Mesendoderm (in vitro differentiated cells): ENCODE measurements around the gene GRIK4.
A peak's percentile ranks its signal among the peaks of the same experiment; 100 is the strongest.

ENCODE experiments used
- DNase-seq: peaks from one replicate; pipeline ENCODE4 v3.0.0; 2013
- H2AK5ac ChIP-seq: 2 replicates; pipeline ENCODE4 v1.6.1; 2013; ENCODE audit warnings: low read length, inconsistent platforms
- H2BK120ac ChIP-seq: 2 replicates; pipeline ENCODE4 v1.6.1; 2013; ENCODE audit warnings: low read depth, mild to moderate bottlenecking, low read length, moderate library complexity, mixed read lengths
- H2BK15ac ChIP-seq: replicated peaks from 2 replicates; pipeline ENCODE4 v1.6.1; 2013; ENCODE audit warnings: low read depth, mild to moderate bottlenecking, moderate library complexity
- H2BK5ac ChIP-seq: 2 replicates; pipeline ENCODE4 v1.6.1; 2013; ENCODE audit warnings: low read length, inconsistent platforms
- H3K18ac ChIP-seq: 2 replicates; pipeline ENCODE4 v1.6.1; 2013; ENCODE audit warnings: mild to moderate bottlenecking, low read length, mixed read lengths
- H3K23ac ChIP-seq: one replicate; pipeline ENCODE4 v1.6.1; 2013; ENCODE audit warnings: low read length
- H3K27ac ChIP-seq: 2 replicates; pipeline ENCODE4 v1.5.1; 2013; ENCODE audit warnings: low read depth, mild to moderate bottlenecking, inconsistent platforms, low read length, moderate library complexity
- H3K27me3 ChIP-seq: 2 replicates; pipeline ENCODE4 v1.6.1; 2013; ENCODE audit warnings: low read length, control low read depth, mild to moderate bottlenecking, inconsistent platforms; ENCODE audit not compliant: insufficient read depth, poor library complexity
- H3K36me3 ChIP-seq: 2 replicates; pipeline ENCODE4 v1.6.1; 2013; ENCODE audit warnings: low read length, inconsistent platforms; ENCODE audit not compliant: control insufficient read depth, insufficient read depth
- H3K4ac ChIP-seq: one replicate; pipeline ENCODE4 v1.6.1; 2013; ENCODE audit warnings: low read depth, mild to moderate bottlenecking, low read length, moderate library complexity
- H3K4me1 ChIP-seq: 2 replicates; pipeline ENCODE4 v1.6.1; 2013; ENCODE audit warnings: low read depth, low read length, inconsistent platforms; ENCODE audit not compliant: control insufficient read depth
- H3K4me2 ChIP-seq: 2 replicates; pipeline ENCODE4 v1.6.1; 2013; ENCODE audit warnings: low read length
- H3K4me3 ChIP-seq: 2 replicates; pipeline ENCODE4 v1.5.1; 2013; ENCODE audit warnings: mild to moderate bottlenecking, low read length
- H3K56ac ChIP-seq: one replicate; pipeline ENCODE4 v1.6.1; 2013; ENCODE audit warnings: low read length
- H3K79me1 ChIP-seq: 2 replicates; pipeline ENCODE4 v1.6.1; 2013; ENCODE audit warnings: low read length, inconsistent platforms
- H3K79me2 ChIP-seq: 2 replicates; pipeline ENCODE4 v1.6.1; 2013; ENCODE audit warnings: mild to moderate bottlenecking, low read length; ENCODE audit not compliant: control insufficient read depth, insufficient read depth
- H3K9ac ChIP-seq: 2 replicates; pipeline ENCODE4 v1.6.1; 2013; ENCODE audit warnings: low read length, inconsistent platforms
- H4K5ac ChIP-seq: one replicate; pipeline ENCODE4 v1.6.1; 2013; ENCODE audit warnings: low read length
- H4K8ac ChIP-seq: one replicate; pipeline ENCODE4 v1.6.1; 2013; ENCODE audit warnings: low read depth, mild to moderate bottlenecking, control low read depth, low read length, moderate library complexity
- WGBS: extraction: QIAGEN DNeasy Blood & Tissue Kit; methylation state at CpG from one replicate; pipeline ENCODE4 v1.1.7; 2013; ENCODE audit warnings: low lambda C conversion rate, missing lambda C conversion rate; ENCODE audit not compliant: insufficient coverage; ENCODE audit errors: extremely low coverage; 5-methylcytosine and 5-hydroxymethylcytosine counted together

Gene GRIK4

DNA sequence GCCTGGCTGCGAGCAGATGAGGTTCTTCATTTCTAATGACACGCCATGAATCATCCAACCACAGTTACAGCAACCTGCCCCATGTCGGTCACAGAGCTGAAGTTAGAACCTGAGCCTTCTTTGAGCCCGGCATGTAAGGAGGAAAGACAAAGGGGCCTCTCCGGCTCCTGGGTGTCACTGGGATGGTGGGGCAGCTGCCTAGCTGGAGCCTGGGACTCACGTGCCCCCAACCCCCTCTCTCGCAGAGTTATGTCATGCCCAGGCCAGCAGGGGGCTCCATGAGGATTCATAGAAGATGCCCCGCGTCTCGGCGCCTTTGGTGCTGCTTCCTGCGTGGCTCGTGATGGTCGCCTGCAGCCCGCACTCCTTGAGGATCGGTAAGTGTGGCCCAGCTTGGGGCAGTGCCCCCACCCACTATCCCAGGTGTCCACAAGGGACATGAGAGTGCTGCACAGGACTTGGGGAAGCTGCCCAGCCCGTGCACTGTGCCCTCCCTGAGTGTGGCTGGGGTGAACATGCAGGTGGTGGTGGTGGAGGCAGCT, 148.5 kb downstream of the GRIK4 start:
- no peak overlapping the region for H3K4me3 ChIP-seq
- peaks cover 13% of the 10 kb centered on the region for H3K4me1 ChIP-seq
- H2BK15ac ChIP-seq = no peak overlapping the region
- H2BK5ac ChIP-seq = no peak overlapping the region
- H4K5ac ChIP-seq = no peak overlapping the region
- no peaks in the 10 kb centered on the region for H3K79me2 ChIP-seq
- no peak overlapping the region for H3K18ac ChIP-seq
- no peak overlapping the region for H3K23ac ChIP-seq
- H3K27ac ChIP-seq = no peak overlapping the region
- H3K27me3 ChIP-seq = no peaks in the 10 kb centered on the region
- H3K9ac ChIP-seq = no peak overlapping the region
- no CpG with 5 or more reads among the region's 17 CpGs for WGBS
- DNase-seq = peak; percentile 79
- no peaks in the 10 kb centered on the region for H3K36me3 ChIP-seq
- no peak overlapping the region for H3K4ac ChIP-seq
- H3K79me1 ChIP-seq = no peaks in the 10 kb centered on the region
- H3K56ac ChIP-seq = no peak overlapping the region
- H2AK5ac ChIP-seq = no peak overlapping the region
- H3K4me2 ChIP-seq = no peak overlapping the region
- H2BK120ac ChIP-seq = no peak overlapping the region
- H4K8ac ChIP-seq = no peak overlapping the region

DNA sequence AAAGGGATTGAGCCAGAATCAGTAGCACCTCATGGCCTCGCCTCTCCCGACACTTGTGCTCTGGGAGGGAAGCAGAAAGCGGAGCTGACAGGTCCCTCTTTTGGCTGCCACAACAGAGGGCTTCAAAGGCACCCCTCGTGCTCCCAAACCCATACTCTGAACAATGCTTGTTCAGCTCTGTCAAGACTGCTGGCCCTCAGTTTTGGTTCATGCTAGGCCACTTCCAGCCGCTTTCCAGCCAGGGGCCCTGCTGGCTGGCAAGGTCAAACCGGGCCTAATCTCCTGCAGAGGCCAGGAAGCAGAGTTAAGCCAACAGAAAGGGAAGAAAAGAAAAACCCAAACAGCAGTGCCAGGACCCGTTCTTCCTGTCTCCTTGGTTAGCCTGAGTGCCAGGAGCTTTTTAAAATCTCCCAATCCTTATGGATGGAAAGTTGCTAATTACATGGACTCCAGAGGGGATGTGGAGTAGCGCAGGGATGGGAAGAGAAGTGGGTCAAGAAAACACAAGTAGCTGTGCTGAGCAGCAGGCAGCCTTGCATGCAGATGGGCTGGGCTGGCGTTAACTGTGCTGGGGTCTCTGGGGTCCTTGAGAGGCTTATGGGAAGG, 150.6 kb downstream of the GRIK4 start:
- no peak for DNase-seq
- Histone ChIP-seq H3K79me1 (no peaks in the 10 kb centered on the region), H4K8ac (no peak overlapping the region), H3K4ac (no peak overlapping the region), H3K4me1 (peaks cover 14% of the 10 kb centered on the region), H3K27ac (no peak overlapping the region), H3K18ac (no peak overlapping the region), H3K56ac (no peak overlapping the region), H2BK15ac (no peak overlapping the region), H3K36me3 (no peaks in the 10 kb centered on the region), H3K23ac (no peak overlapping the region), H3K4me3 (no peak overlapping the region), H3K4me2 (no peak overlapping the region), H4K5ac (no peak overlapping the region), H2BK120ac (no peak overlapping the region), H2BK5ac (no peak overlapping the region), H3K79me2 (no peaks in the 10 kb centered on the region), H2AK5ac (peak overlapping the region; percentile 5), H3K27me3 (no peaks in the 10 kb centered on the region), H3K9ac (no peak overlapping the region)
- no CpG with 5 or more reads among the region's 9 CpGs for WGBS

DNA sequence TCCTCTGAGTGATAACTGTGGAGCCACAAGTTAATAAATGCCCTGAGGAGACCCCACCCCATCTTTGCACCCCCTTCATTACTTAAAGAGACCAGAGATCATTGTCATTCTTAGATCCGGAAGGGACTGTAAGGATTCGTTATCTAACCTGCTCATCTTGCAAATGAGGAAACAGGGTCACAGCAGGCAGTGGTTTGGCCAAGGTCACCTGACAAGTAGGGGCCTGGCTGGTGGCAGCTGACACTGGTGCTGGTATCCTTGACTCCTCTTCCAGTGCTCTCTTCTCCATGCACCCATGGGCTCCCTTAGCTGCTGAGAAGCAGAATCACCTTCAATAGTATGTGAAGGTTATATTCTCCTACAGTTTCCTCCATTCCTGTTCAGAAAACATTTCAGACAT, 151.6 kb downstream of the GRIK4 start:
- no CpG with 5 or more reads among the region's 2 CpGs for whole genome bisulfite sequencing
- Histone ChIP-seq H3K79me1 (no peaks in the 10 kb centered on the region), H3K36me3 (no peaks in the 10 kb centered on the region), H3K9ac (no peak overlapping the region), H4K5ac (no peak overlapping the region), H3K4me1 (peaks cover 14% of the 10 kb centered on the region), H3K23ac (no peak overlapping the region), H2BK120ac (no peak overlapping the region), H2AK5ac (no peak overlapping the region), H3K18ac (no peak overlapping the region), H3K4me3 (no peak overlapping the region), H3K27me3 (no peaks in the 10 kb centered on the region), H3K4ac (no peak overlapping the region), H3K79me2 (no peaks in the 10 kb centered on the region), H2BK15ac (no peak overlapping the region), H3K27ac (no peak overlapping the region), H3K4me2 (no peak overlapping the region), H4K8ac (no peak overlapping the region), H3K56ac (no peak overlapping the region), H2BK5ac (no peak overlapping the region)
- peak; percentile 49 for DNase-seq

DNA sequence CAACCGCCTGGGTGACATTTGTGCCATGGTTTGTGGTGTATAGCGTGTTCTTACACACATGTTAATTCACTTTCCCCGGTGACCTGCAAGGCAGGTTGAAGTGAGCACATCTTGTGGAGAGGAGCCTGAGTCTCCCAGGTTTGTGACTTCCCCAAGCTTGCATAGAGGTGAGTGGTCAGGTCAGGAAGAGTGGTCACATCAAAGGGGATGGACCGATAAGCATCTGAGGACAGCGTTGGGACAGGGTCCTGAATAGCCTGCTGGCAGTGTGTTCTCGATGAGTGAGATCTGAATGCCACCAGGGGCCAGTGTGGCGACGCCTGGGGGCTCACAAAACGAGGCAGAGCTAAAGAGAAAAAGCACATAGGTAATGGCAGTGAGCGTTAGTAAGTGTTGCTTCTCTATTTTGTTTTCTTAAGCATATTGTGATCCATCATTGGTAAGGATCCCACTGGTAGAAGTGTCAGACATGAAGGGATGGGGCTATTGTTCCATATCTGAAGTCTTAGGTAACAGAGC, 154.6 kb downstream of the GRIK4 start:
- Histone ChIP-seq H3K18ac (no peak overlapping the region), H3K4me3 (no peak overlapping the region), H3K4me2 (no peak overlapping the region), H3K56ac (no peak overlapping the region), H3K9ac (no peak overlapping the region), H3K27ac (no peak overlapping the region), H3K4ac (no peak overlapping the region), H3K36me3 (no peaks in the 10 kb centered on the region), H2BK15ac (no peak overlapping the region), H2BK120ac (no peak overlapping the region), H3K23ac (no peak overlapping the region), H3K79me2 (no peaks in the 10 kb centered on the region), H3K79me1 (no peaks in the 10 kb centered on the region), H4K5ac (no peak overlapping the region), H2BK5ac (no peak overlapping the region), H3K4me1 (peaks cover 14% of the 10 kb centered on the region), H2AK5ac (peak overlapping the region; percentile 41), H3K27me3 (no peaks in the 10 kb centered on the region), H4K8ac (no peak overlapping the region)
- peak; percentile 51 for DNase-seq
- WGBS = no CpG with 5 or more reads among the region's 10 CpGs

DNA sequence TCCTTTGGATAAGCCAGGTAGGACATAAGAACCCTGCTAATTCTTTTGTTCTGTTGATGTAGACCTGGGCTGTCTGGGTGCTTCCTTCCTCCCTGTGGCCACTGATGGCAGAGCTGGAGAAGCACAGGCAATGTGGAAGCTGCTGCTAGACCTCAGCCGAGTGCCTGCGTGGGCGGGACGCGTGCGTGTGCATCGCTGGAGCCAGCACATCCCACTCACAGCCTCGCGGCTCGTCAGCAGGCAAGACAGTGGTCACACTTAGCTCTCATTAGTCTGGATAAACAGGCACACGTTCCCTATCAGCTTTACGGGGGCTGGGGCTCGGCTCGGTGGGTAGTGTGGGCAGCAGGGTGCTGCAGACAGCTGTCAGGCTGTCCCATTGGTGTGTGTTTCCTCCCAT, 155.7 kb downstream of the GRIK4 start:
- no CpG with 5 or more reads among the region's 14 CpGs for WGBS

DNA sequence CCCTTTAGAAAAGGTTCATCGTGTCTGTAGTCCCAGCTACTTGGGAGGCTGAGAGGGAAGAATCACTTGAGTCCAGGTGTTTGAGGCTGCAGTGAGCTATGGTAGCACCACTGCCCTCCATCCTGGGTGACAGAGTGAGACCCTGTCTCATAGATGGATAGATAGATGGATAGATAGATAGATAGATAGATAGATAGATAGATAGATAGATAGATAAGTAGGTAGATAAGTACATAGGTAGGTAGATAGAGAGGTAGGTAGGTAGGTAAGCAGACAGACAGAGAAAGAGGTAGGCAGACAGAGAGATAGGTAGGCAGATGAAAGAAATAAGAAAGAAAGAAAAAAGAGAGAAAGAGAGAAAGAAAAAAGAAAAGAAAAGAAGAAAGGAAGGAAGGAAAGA, 156.4 kb downstream of the GRIK4 start:
- Histone ChIP-seq H3K4me2 (no peak overlapping the region), H3K79me2 (no peaks in the 10 kb centered on the region), H2BK15ac (no peak overlapping the region), H3K56ac (no peak overlapping the region), H3K9ac (no peak overlapping the region), H2BK5ac (no peak overlapping the region), H3K4ac (no peak overlapping the region), H3K79me1 (no peaks in the 10 kb centered on the region), H2BK120ac (no peak overlapping the region), H3K4me1 (peaks cover 7% of the 10 kb centered on the region), H3K36me3 (no peaks in the 10 kb centered on the region), H4K5ac (no peak overlapping the region), H4K8ac (no peak overlapping the region), H3K23ac (no peak overlapping the region), H3K4me3 (no peak overlapping the region), H3K27ac (no peak overlapping the region), H3K18ac (no peak overlapping the region), H2AK5ac (no peak overlapping the region), H3K27me3 (no peaks in the 10 kb centered on the region)
- no CpG with 5 or more reads among the region's 1 CpG for WGBS
- DNase-seq = no peak

More for the DNA sequence above, 155.7 kb downstream of the GRIK4 start:
- no peak overlapping the region for H3K9ac ChIP-seq
- H3K27me3 ChIP-seq = no peaks in the 10 kb centered on the region
- H3K36me3 ChIP-seq = no peaks in the 10 kb centered on the region
- no peak for DNase-seq
- peaks cover 12% of the 10 kb centered on the region for H3K4me1 ChIP-seq
- no peak overlapping the region for H3K23ac ChIP-seq
- no peak overlapping the region for H3K18ac ChIP-seq
- H3K4me3 ChIP-seq = no peak overlapping the region
- H2BK15ac ChIP-seq = no peak overlapping the region
- H2AK5ac ChIP-seq = no peak overlapping the region
- H3K4me2 ChIP-seq = no peak overlapping the region
- no peak overlapping the region for H3K27ac ChIP-seq
- no peaks in the 10 kb centered on the region for H3K79me2 ChIP-seq
- no peak overlapping the region for H2BK5ac ChIP-seq
- H3K56ac ChIP-seq = no peak overlapping the region
- no peaks in the 10 kb centered on the region for H3K79me1 ChIP-seq
- H4K5ac ChIP-seq = no peak overlapping the region
- H4K8ac ChIP-seq = no peak overlapping the region
- no peak overlapping the region for H3K4ac ChIP-seq
- H2BK120ac ChIP-seq = no peak overlapping the region
